GM19025 (cell line): Measurements from ENCODE around the gene BTBD2.
"Not testable (repeated sequence)": the region's sequence is repeated elsewhere in the genome, so short reads cannot be mapped to it uniquely, and the experiment has no call there.

Experiments used
- ATAC-seq: cut with Tn5 transposase; IDR thresholded peaks from one replicate; pipeline ENCODE4 v1.9.1; 2021; ENCODE audit warnings: mild to moderate bottlenecking, low read depth, moderate library complexity; ENCODE audit not compliant: unreplicated experiment

Gene BTBD2

DNA sequence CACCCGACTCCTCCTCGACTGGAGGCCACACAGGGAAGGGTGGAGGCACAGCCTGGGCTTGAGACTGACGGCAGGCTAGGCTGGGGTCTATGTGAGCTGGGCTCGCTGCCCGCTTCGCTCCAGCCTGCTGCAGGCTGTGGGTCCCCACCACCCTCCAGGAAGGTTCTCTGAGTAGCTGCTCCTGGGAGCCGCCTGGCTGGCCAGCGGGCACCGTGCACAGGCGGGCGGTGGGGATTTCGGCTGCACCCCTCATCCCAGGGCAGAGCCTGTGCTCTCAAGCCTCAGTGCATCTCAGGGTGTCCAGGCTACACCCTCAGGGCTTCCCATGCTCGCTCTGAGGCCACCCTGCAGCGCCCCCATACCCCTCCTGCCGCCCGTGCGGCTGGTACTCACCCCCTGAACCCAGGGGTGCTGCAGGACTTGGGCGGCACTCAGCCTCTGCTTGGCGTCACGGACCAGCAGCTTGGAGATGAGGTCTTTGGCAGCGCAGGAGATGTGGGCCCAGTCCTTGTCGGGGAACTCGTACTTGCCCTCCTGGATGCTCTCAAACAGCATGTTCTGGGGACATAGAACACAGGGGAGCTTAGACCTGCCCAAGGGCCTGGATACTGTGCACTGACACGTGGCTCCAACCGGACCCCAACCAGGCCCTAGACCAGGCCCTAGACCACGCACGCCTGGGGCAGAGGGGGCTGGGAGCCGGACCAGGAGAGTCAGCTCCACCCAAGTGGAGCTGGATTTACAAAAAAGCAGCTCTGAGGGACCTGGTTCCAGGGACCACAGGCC lies 25.3 kb upstream of the BTBD2 start:
- ATAC-seq = no peak

DNA sequence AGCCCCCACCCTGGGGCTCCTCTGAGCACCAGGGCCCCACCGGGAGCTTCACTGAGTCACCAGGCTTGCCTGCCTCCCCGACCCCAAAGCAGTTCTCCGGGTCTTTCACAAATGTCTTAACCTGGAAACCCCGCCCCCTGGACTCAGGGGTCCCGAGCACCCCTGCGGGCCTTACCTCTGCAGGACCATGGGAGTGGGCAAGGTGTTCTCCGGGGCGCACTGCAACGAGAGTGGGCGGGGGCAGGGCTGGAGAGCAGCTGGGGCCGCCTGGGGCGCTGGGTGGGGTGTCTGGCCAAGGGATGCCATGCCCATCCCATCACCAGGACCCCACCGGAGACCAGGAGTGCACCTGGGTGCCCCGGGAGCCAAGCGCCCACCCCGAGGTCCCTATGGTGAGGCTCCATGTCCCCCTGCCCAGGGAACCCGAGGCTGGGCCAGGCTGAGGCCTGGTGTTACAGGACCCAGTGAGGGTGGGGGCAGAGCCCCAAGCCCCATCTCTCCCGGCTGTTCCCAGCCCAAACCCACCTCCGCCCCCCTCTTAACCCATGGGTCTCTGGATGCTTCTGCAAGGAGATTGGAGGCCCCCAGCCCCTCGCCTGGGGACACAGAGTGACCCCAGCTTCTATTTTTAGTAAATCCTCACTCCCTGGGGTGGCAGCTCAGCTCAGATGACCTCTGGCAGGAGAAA lies 24.6 kb upstream of the BTBD2 start:
- no peak for ATAC-seq

DNA sequence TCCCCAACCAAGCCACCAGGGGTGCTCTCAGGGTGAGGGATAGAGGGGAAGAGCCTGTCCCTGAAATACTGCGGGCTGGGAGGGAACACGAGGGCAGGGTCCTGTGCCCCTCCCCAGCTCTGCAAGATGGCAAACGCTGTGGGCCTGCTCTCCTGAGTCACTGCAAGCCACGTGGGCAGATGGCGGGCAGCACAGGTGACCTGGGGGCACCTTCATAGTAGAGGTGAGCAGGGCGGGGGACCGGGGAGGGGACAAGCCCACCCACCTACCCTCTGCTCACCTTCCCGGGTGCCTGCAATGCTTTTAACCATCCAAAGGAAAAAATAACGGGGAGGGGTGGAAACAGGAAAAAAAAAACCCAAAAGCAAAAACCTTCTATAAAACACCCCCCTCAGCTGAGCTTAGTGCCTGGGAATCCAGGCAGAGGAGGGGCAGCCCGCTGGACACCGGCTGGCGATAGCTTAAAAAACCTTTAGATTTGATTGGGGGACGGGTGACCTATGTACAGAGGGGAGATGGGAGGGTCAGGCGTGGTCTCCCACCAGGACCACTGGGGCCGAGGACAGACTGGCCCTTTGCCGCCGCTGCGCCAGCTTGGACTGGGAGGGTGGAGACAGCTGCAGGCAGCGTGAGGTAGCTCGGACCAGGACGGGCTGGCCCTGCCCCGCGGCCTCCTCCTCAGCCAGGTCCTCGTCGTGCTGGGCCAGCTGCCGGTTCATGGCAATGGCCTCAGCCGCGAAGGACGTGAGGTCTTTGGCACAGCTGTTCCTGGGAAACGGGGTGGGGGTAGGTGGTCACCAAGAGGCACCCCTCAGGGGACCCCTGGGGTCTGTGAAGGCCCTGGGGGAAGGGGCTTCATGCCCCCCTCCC lies 23.8 kb upstream of the BTBD2 start:
- no peak for ATAC-seq

DNA sequence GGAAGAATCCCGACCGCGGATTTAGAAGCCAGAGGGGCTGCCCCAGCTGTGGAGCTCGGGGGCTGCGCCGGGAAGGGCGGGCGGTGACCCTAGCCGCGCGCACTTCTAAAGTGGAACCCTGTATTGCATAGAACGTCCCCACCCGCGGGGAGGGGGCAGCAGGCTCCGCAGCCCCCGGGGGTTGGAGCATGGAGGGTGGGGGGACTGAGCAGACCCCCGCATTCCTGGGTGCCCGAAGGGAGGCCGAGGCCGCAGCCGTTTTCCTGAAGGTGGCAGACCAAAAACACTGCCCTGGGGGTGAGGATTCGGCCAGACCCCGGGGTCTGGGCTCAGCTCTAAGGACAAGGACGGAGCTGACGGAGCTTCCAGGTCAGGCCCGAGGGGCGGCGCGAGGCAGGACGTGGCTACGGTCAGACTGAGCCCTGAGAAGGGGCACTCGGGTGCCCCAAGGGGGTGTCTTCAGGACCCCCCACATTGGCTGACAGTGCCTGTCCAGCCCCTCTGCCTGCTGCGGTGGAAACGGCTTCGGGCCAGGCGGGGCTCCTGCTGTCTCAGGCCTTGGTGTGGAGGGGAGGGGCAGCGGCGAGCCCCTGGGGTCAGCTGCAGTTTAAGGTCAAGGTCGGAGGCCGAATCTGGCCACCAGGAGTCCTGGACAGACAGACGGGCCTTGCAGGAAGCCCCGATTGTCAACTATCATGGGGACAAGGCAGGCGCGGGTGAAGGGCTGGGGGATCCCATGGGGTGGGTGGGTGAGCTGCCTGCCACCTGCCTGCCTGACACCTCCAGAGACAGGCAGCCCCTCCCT lies 23.0 kb upstream of the BTBD2 start:
- no peak for ATAC-seq

DNA sequence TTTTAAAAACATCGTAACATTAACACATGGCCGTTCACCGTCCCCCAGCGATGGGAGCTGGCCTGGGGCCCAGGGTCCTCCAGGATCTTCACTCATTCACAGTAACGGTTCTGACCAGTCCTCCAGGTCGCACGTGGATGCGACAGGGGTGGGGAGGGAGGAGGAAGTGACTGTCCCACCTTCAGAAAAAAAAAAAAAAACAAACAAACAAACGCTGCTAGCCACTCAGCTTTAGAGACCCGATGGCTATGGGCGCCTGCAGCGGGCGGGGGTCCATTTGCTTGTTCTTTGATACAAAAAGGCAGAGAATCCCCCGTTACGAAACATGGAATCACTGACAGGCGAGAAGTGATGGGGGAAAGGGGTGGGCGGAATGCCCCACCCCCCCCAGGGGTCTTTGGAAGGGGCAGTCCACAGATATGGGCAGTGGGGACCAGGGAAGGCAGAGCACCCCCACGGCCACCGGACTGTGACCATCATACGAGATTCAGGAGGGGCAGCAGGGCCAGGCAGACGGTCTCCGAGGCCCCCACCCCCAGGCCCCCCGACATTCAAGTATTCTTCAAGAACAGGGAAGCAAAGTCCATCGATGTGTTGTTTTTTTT lies 22.2 kb upstream of the BTBD2 start:
- ATAC-seq = no peak

DNA sequence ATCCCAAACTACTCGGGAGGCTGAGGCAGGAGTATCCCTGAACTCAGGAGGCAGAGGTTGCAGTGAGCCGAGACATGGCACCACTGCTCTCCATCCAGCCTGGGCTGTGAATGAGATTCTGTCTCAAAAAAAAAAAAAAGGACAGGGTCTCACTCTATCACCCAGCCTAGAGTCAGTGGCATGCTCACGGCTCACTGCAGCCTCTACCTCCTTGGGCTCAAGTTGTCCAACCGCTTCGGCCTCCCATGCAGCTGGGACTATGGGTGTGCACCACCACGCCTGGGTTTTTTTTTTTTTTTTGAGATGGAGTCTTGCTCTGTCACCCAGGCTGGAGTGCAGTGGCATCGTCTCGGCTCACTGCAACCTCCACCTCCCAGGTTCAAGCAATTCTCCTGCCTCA lies 20.9 kb upstream of the BTBD2 start:
- ATAC-seq = no peak

DNA sequence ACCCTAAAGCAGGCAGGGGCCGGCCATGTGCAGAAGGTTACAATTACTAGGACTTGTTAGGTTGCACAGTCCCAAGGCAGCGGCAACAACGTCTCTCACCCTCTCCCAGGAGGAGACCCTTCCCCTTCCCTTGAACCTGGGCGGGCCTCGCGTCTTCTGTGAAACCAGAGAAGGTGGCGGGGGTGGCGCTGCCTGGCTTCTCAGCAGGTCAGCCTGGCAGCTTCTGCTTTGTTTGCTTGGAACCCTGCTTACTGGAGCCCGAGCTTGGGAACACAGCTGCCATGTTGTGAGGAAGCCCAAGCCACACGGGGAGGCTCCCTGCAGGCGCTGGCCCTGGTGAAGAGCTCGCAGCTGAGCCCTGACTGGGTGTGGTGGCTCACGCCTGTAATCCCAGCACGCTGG lies 20.1 kb upstream of the BTBD2 start:
- no peak for ATAC-seq

DNA sequence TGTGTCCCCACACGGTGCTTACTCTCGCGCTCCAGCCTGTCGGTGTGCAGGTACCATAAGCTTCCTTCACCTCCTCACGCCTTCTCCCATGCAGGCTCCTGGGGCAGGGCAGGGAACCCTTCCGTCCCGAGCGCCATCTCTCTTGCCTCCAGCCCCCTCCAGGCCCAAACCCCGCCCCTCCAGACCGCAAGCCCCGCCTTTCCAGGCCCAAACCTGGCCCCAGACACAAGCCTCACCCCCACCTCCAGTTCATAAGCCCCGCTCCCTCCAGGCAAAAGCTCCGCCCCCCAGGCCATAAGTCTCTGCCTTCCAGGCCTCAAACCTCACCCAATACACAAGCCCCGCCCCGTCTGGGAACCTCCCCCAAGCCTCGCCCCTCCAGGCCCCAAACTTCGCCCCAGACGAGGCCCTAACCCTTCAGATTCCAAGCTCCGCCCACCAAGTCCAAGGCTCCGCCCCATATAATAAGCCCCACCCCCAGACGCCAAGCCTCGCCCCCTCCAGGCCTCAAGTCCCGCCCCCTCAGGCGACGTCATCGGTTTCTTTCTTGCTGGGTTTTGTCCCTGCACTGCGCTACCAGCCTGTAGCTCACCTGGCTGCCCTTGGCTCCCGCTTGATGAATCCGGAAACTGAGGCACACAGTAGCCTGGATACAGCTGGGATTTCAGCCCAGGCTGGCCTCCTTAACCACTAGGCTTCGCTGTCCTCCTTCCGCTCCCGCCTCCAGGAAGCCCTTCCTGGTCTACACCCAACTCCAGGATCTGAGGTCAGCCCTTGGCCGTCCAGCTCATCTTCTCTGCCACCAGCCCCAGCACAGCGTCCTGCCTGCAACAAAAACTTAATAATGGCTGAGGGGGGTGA lies 19.4 kb upstream of the BTBD2 start:
- ATAC-seq = no peak

DNA sequence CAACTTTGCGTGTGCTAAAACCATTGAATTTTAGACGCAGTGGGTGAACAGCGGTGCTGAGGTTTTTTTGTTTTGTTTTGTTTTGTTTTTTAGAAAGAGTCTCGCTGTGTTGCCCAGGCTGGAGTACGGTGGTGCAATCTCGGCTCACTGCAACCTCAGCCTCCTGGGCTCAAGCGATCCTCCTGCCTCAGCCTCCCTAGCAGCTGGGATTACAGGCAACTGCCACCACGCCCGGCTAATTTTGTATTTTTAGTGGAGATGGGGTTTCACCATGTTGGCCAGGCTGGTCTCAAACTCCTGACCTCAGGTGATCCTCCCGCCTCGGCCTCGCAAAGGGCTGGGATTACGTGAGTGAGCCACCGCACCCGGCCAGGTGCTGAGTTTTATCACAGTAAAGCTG lies 18.7 kb upstream of the BTBD2 start:
- ATAC-seq = not testable (repeated sequence)

DNA sequence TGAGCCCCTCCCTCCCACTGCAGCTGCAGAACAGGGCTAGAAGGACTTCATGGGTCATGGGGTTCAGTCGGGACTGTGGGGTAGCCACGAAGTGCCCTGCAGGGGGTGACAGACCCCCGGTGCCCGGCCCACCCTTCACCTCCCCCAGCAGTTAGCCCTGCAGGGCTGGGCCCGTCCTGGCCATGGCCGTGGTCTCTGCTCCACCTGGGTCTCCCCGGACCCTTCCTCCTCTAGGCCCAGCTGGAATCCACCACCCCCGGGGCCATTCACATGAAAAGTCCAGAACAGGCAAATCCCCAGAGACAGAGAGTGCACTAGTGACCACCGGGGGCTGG lies 18.3 kb upstream of the BTBD2 start:
- ATAC-seq = no peak

DNA sequence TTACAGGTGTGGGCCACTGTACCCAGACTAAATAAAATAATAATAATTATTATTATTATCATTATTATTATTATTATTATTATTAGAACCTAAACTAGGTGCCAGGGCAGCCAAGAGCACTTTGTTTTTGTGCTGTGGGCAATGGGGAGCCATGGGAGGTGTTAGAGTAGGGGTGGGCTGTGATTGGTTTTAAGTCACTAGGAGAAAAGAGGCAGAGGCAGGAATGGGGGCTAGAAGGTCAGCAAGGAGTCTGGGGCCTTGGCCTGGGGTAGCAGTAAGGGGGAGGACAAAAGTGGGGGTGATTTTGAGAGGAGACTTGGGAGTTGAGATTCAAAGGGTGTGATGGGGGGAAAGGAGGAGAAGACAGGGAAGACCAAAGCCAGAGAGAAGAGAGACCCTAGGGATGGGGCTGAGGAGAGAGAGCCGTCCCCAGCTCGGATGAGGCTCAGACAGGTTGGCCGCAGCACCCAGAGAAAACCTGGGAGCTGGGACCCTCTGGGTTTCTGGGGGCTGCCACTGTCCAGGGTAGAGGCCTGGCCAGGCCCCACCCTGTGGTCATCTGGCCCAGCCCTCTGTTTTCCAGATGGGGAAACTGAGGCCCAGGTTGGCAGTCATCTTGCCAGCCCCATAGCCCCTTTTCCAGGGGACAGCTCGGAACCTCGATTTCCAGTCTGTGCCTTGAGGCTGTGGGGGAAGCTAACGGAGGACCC lies 17.8 kb upstream of the BTBD2 start:
- ATAC-seq = no peak

DNA sequence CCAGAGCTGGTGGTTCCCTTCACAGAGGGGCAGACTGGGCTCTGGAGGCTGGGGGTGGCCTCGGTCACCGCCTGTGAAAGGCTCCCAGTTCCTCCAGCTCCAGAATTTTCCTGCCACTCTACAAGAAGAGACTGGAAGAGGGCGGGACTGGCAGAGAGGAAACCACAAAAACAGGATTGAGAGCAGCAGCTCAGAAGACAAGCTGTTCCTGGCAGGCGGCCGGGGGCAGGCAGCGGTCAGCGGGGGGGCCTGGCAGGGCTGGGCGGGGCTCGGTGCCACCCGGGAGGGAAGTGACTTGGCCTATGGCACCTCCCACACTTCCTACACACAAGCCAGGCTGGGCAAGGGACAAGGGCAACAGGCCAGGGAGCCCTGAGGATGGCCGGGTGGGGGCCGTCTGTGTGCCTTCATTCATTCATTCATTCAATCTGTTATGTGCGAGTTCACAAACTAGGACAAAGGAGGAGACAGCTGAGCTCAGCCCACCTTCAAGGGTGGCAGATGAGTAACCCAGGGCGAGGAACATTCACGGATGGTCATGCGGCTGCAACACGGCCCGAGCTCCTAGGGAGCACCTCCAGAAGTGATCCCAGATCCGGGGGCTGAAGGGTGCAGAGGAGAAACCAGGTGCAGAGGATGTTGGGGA lies 16.9 kb upstream of the BTBD2 start:
- ATAC-seq = no peak

DNA sequence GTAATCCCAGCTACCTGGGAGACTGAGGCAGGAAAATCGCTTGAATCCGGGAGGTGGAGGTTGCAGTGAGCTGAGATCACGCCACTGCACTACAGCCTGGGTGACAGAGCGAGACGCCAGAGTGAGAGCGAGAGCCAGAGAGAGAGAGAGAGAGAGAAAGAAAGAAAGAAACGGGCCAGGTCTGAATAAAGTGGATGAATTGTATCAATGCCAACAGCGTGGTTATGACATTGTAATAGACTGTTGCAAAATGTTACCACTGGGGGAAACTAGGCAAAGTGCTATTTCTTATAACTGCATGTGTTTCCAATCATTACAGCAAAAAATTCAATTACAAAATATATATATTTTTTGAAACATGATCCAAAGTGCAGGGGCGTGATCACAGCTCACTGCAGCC lies 11.8 kb upstream of the BTBD2 start:
- ATAC-seq = no peak

DNA sequence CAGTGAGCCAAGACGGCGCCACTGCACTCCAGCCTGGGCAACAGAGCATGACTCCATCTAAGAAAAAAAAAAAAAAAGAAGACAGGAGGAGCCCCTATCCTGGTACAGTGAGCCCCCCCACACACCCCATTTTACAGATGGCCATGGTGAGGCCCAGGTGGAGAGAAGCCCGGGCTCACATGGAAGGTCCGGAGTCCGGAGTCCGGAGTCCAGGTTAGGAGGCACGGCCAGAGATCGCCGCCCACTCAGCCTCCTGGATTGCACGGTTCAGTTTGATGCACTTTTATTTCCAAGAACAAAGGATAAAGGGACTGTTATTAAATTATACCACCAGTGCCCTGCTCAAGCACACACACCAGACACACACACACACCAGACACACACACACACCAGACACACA lies 11.3 kb upstream of the BTBD2 start:
- no peak for ATAC-seq

DNA sequence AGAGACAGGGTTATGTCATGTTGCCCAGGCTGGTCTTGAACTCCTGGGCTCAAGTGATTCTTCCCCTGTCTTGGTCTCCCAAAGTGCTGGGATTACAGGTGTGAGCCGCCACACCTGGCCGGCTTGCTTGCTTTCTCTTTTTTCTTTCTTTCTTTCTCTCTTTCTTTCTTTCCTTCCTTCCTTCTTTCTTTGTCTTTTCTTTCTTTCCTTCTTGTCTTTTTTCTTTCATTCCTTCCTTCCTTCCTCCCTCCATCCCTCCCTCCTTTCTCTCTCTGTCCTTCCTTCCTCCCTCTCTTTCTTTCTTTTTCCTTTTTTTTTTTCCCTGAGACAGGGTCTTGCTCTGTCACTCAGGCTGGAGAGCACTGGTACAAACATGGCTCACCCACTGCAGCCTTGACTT lies 6.8 kb upstream of the BTBD2 start:
- ATAC-seq = no peak

DNA sequence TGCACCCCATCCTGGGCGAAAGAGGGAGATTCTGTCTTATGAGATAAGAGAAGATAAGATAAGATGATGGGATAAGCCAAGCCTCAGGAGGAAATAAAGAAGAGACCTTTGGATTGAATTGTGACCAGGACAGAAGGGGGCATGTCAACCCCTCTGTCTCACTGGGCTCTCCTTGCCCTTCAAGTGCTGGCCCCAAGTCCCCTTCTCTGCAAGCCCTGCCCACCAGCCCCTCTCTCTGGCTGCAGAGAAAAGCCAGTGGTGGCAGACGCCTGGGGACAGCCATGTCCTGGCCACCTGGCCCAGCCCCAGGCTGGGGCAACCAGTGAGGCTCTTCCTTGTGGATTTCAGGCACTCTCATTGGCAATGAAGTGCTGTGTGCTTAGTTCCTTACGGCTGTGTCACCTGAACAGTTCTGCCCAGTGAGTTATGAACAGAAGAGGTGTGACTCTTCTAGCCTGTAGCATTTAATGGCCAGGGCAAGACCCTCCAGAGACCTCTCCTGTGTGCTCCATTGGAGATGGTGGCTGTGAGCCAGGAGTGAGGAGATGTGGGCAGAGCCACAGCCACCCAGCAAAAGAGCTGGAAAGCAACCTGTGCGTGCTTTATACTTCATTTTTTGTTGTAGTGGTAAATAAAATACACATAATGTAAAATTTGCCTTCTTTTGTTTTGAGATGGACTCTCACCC lies 6.1 kb upstream of the BTBD2 start:
- ATAC-seq = no peak

DNA sequence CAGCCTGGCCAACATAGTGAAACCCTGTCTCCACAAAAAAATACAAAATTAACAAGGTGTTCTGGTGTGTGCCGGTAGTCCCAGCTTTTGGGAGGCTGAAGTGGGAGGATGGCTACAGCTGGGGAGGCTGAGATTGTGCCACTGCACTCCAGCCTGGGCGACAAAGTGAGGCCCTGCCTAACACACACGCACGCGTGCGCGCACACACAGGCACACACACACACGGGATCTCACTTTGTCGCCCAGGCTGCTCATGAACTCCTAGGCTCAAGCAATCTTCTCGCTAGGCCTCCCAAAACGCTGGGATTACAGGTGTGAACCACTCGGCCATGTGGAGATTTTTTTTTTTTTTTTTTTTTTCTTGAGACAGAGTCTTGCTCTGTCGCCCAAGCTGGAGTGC lies 3.2 kb upstream of the BTBD2 start:
- ATAC-seq = no peak
